Measurements from ENCODE around the gene RPL36A. TPM values are rescaled to one million over a fixed set of nuclear protein-coding genes. Genes with fewer than 3 reads are reported as not detected.
A peak's percentile ranks its signal among the peaks of the same experiment; 100 is the strongest.

RPL36A gene
- total and polyA plus RNA-seq, 10 of the 15 experiments (the other 5 are each of a cell fraction or from before 2014, with no cell fraction given): 425 to 4,528 (median 3,270) TPM

DNA sequence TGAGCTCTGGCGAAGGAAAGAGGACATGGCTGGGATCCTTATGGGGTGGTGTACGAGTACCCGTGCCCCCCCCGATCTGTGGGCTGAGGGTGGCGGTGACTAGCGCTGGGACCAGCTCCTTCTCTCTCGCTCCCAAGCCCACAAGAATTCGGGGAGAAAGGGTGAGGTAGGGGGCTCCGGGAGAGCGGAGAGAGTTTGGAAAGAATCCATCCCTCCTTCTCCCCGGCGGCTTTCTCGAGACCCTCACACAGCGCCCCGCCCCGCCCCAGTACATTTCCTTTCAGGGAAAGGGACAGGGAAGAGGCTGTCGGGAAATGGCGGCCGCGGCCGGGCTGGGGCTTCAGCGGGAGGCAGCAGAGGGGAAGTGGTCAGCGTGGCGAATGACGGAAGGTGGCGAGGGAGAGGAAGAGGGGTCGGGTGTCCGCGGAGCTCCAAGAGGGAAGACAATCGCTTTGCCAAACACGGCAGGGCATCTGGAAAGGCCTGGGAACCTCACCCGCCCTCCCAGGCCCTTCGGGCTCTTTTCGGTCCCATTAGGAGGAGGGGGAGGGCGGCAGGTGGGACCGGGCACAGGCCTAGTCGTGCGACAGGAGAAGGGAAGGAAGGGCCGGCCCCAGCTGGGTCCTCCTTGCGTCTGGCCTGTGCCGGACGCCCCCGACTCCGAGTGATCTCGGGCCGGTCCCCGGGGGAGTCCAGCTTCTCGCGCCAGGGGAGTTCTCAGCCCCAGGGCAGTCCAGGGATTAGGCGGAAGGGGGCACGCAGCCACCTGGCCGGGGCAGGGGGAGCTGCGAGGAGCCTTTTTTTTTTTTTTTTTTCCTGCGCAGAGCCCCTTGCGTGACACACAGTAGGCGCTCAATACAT is 27.4 kb downstream of the RPL36A start (continued):
- TF ChIP-seq, protein P1, sequence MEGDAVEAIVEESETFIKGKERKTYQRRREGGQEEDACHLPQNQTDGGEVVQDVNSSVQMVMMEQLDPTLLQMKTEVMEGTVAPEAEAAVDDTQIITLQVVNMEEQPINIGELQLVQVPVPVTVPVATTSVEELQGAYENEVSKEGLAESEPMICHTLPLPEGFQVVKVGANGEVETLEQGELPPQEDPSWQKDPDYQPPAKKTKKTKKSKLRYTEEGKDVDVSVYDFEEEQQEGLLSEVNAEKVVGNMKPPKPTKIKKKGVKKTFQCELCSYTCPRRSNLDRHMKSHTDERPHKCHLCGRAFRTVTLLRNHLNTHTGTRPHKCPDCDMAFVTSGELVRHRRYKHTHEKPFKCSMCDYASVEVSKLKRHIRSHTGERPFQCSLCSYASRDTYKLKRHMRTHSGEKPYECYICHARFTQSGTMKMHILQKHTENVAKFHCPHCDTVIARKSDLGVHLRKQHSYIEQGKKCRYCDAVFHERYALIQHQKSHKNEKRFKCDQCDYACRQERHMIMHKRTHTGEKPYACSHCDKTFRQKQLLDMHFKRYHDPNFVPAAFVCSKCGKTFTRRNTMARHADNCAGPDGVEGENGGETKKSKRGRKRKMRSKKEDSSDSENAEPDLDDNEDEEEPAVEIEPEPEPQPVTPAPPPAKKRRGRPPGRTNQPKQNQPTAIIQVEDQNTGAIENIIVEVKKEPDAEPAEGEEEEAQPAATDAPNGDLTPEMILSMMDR (IDR thresholded peaks at IDR 0.05 in 2 of 3, conservative IDR thresholded peaks at IDR 0.05 in 1 of 3; ENCODE audit: control insufficient read depth in 2 of 3, extremely low read depth in 1 of 3, insufficient read depth in 1 of 3, low read depth in 3 of 3, low read length in 3 of 3): no peak
- TF ChIP-seq TCF7 (IDR thresholded peaks at IDR 0.05; ENCODE audit: borderline replicate concordance): no peak
- no peak for TF ChIP-seq RCOR1 (conservative IDR thresholded peaks at IDR 0.05; ENCODE audit: low read depth, low read length)
- TF ChIP-seq ATF7 (IDR thresholded peaks at IDR 0.05; ENCODE audit: low read depth): no peak
- 0 out of 2 replicates have a peak, but pooled peaks have one; percentile 13 for TF ChIP-seq GABPA (IDR thresholded peaks at IDR 0.05; ENCODE audit: low read depth)
- TF ChIP-seq BHLHE40 (IDR thresholded peaks at IDR 0.05; ENCODE audit: borderline replicate concordance in 1 of 2, low read depth in 2 of 2, low read length in 1 of 2): 0 out of 4 replicates have a peak, but pooled peaks of 1 of the 2 experiments have one; percentile 16
- TF ChIP-seq DPF2 (IDR thresholded peaks at IDR 0.05): no peak
- TF ChIP-seq ZNF207 (IDR thresholded peaks at IDR 0.05; ENCODE audit: borderline replicate concordance): no peak
- no peak for TF ChIP-seq ZNF622 (IDR thresholded peaks at IDR 0.05)
- TF ChIP-seq TCF12 (IDR thresholded peaks at IDR 0.05; ENCODE audit: low read depth, low read length): no peak
- TF ChIP-seq MEF2B (IDR thresholded peaks at IDR 0.05; ENCODE audit: partially characterized antibody, poor library complexity, severe bottlenecking): peak; percentile 50
- no peak for TF ChIP-seq NR2C2 (IDR thresholded peaks at IDR 0.05; ENCODE audit: borderline replicate concordance, control insufficient read depth, insufficient read length, low read depth)
- peak; percentile 50; the same call in 1 of the 2 replicates for TF ChIP-seq TAF1 (IDR thresholded peaks at IDR 0.05; ENCODE audit: borderline replicate concordance, low read depth, low read length)
- TF ChIP-seq BACH1 (IDR thresholded peaks at IDR 0.05; ENCODE audit: borderline replicate concordance): no peak
- TF ChIP-seq PML (IDR thresholded peaks at IDR 0.05; ENCODE audit: low read length): 0 out of 2 replicates have a peak, but pooled peaks have one; percentile 47
- 0 out of 2 replicates have a peak, but pooled peaks have one; percentile 48 for TF ChIP-seq ZNF687 (IDR thresholded peaks at IDR 0.05)
- no peak for TF ChIP-seq CREM (IDR thresholded peaks at IDR 0.05; ENCODE audit: low read depth)
- TF ChIP-seq ZBED1 (IDR thresholded peaks at IDR 0.05; ENCODE audit: borderline replicate concordance): no peak

All from GM12878 (cell line).